OCI-LY7 (cell line): ENCODE measurements around the gene CRYGA. TPM values are rescaled to one million over a fixed set of nuclear protein-coding genes. Genes with fewer than 3 reads are reported as not detected.

Experiments
- BruUV-seq: library from RNA; stranded (reverse); fragments of 400-500 nt; replicated peaks from 2 replicates; lab custom pipeline; 2021; lab: Mats Ljungman, UMichigan
- CTCF ChIA-PET: fragments of 300-600 bp; sonication (Branson Sonifier 250); formaldehyde crosslinking; loops from one replicate; lab custom pipeline; 2022; ENCODE audit warnings: antibody characterized with exemption; ENCODE audit not compliant: unreplicated experiment; lab: Charles Lee
- POLR2A ChIA-PET: fragments of 300-600 bp; sonication (Branson Sonifier 250); formaldehyde crosslinking; loops from one replicate; lab custom pipeline; 2022; ENCODE audit warnings: antibody characterized with exemption; lab: Charles Lee
- DNase-seq: peaks from one replicate; pipeline ENCODE4 v3.0.0-alpha.2; 2015; ENCODE audit warnings: low spot score
- H2AFZ ChIP-seq: fragments of 200-600 bp; sonication (generic), shearing (Covaris generic); 2 replicates; pipeline ENCODE4 v1.6.1; 2014; ENCODE audit warnings: mild to moderate bottlenecking, antibody characterized with exemption, low read length, moderate library complexity
- H3K27ac ChIP-seq: fragments of 200-600 bp; sonication (generic); 2 replicates; pipeline ENCODE4 v1.5.1; 2014; ENCODE audit warnings: mixed run types, low read depth, mild to moderate bottlenecking, moderate library complexity, low read length, inconsistent platforms; ENCODE audit not compliant: poor library complexity, severe bottlenecking
- H3K36me3 ChIP-seq: fragments of 200-600 bp; sonication (generic); 2 replicates; pipeline ENCODE4 v1.6.1; 2014; ENCODE audit warnings: mild to moderate bottlenecking, antibody characterized with exemption, low read length, moderate library complexity, mixed read lengths; ENCODE audit not compliant: insufficient read depth
- H3K4me1 ChIP-seq: fragments of 200-600 bp; sonication (generic); 2 replicates; pipeline ENCODE4 v1.5.1; 2014; ENCODE audit warnings: mild to moderate bottlenecking, low read length; ENCODE audit not compliant: insufficient read depth, poor library complexity, severe bottlenecking
- H3K4me2 ChIP-seq: fragments of 200-600 bp; sonication (generic); 2 replicates; pipeline ENCODE4 v1.6.1; 2014; ENCODE audit warnings: mild to moderate bottlenecking, low read length
- H3K4me3 ChIP-seq: fragments of 200-600 bp; sonication (generic); 2 replicates; pipeline ENCODE4 v1.5.1; 2014; ENCODE audit warnings: mild to moderate bottlenecking, low read depth, low read length; ENCODE audit not compliant: poor library complexity, severe bottlenecking
- H3K79me2 ChIP-seq: fragments of 200-600 bp; sonication (generic); 2 replicates; pipeline ENCODE4 v1.6.1; 2016; ENCODE audit warnings: low read depth, mild to moderate bottlenecking, low read length, moderate library complexity, mixed read lengths; ENCODE audit not compliant: insufficient read depth
- H3K9me2 ChIP-seq: fragments of 200-600 bp; sonication (generic); 2 replicates; pipeline ENCODE4 v1.6.1; 2016; ENCODE audit warnings: mild to moderate bottlenecking, low read length, mixed read lengths; ENCODE audit not compliant: insufficient read depth
- H3K9me3 ChIP-seq: fragments of 200-600 bp; sonication (generic); 2 replicates; pipeline ENCODE4 v1.6.1; 2014; ENCODE audit warnings: mild to moderate bottlenecking, mixed run types, low read length, mixed read lengths
- H4K20me1 ChIP-seq: fragments of 200-600 bp; sonication (generic); 2 replicates; pipeline ENCODE4 v1.6.1; 2014; ENCODE audit warnings: mild to moderate bottlenecking, antibody characterized with exemption, low read length, moderate library complexity, mixed read lengths; ENCODE audit not compliant: insufficient read depth
- EZH2phosphoT487 ChIP-seq: fragments of 200-600 bp; sonication (generic); IDR thresholded peaks from 2 replicates; pipeline ENCODE4 v1.6.1; 2018; ENCODE audit warnings: low read depth, borderline replicate concordance, mild to moderate bottlenecking, mixed run types, antibody characterized with exemption, low read length, moderate library complexity, mixed read lengths
- intact Hi-C: fragments of 100-400 bp; cut with micrococcal nuclease; formaldehyde crosslinking; loops from one replicate; pipeline ENCODE4 v1.10.0; 2022; ENCODE audit not compliant: unreplicated experiment
- total RNA-seq, 2 experiments: library from RNA; depleted of rRNA in 1 of 2; stranded (reverse); fragments of >200 nt in 1 of 2; shearing (Covaris generic) in 1 of 2; gene quantifications; 2 replicates each; pipeline ENCODE4 v1.2.3, GENCODE V29; 2014 to 2022
- TF ChIP-seq, protein P1 (sequence below): fragments of 200-600 bp; sonication (generic); conservative IDR thresholded peaks from 2 replicates; pipeline ENCODE4 v1.5.1; 2014; ENCODE audit warnings: mild to moderate bottlenecking, antibody characterized with exemption, low read length, moderate library complexity, mixed read lengths

Gene CRYGA
- total RNA-seq, 2 experiments from 2014 or later = not detected

DNA sequence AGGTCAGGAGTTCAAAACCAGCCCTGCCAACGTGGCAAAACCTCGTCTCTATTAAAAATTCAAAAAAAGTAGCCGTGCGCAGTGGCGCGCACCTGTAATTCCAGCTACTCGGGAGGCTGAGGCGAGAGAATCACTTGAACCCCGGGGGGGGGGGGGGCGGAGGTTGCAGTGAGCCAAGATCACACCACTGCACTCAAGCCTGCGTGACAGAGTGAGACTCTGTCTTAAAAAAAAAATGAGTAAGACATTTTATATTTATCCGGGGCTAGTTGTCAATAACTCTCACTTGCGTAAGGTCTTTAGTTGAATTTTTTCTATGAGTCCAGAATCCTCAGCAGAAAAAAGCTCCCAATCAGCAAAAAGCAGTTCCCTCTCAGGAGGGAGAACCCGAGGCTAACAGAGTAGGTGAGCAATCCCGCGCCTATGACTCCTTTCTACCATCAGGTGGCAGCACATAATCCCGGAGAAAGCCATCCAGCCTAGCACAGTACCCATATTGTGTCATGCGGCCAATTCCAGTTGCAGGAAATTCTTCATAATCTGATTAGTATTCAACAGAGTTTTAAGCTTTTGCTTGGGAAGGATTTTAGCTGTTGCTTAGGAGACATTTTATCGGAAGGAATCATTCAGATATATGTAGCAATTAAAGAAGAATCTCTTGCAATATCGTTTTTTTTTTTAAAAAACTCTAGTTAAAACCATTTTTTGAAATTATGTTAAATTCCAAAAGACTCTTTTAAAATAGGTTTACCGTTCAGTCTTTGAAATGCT is 11.9 kb upstream of the CRYGA start:
- peak overlapping the region; percentile 63; the same call in 1 of the 2 replicates for H2AFZ ChIP-seq
- CTCF ChIA-PET = interaction anchor here (1.3 kb wide), 1 partner anchor 10 kb away, joined by 5 read pairs; no protein-coding TSS in a partner anchor
- POLR2A ChIA-PET = interaction anchor here (0.6 to 1.7 kb wide), 4 partner anchors 9 to 79 kb away, joined by 3 to 5 read pairs (median 4); partner anchors contain the start of gene IDH1
- H3K9me2 ChIP-seq = no peaks in the 10 kb centered on the region
- no peak overlapping the region for H3K27ac ChIP-seq
- H3K79me2 ChIP-seq = no peaks in the 10 kb centered on the region
- H4K20me1 ChIP-seq = no peaks in the 10 kb centered on the region
- DNase-seq = peak; percentile 66
- H3K4me2 ChIP-seq = no peak overlapping the region
- intact Hi-C loops = loop anchor here (1.0 to 10.0 kb wide), 2 partner anchors 79 to 180 kb away; no protein-coding TSS in a partner anchor
- no peaks in the 10 kb centered on the region for H3K36me3 ChIP-seq
- no peak overlapping the region for H3K4me3 ChIP-seq
- no TSS peak for BruUV-seq
- no peaks in the 10 kb centered on the region for H3K4me1 ChIP-seq
- no peak for TF ChIP-seq EZH2phosphoT487
- TF ChIP-seq, protein P1, sequence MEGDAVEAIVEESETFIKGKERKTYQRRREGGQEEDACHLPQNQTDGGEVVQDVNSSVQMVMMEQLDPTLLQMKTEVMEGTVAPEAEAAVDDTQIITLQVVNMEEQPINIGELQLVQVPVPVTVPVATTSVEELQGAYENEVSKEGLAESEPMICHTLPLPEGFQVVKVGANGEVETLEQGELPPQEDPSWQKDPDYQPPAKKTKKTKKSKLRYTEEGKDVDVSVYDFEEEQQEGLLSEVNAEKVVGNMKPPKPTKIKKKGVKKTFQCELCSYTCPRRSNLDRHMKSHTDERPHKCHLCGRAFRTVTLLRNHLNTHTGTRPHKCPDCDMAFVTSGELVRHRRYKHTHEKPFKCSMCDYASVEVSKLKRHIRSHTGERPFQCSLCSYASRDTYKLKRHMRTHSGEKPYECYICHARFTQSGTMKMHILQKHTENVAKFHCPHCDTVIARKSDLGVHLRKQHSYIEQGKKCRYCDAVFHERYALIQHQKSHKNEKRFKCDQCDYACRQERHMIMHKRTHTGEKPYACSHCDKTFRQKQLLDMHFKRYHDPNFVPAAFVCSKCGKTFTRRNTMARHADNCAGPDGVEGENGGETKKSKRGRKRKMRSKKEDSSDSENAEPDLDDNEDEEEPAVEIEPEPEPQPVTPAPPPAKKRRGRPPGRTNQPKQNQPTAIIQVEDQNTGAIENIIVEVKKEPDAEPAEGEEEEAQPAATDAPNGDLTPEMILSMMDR = peak; percentile 91
- no peaks in the 10 kb centered on the region for H3K9me3 ChIP-seq

GRCh38 chr2:208174144-208174543 is 10.8 kb upstream of the CRYGA start:
- no TSS peak for BruUV-seq
- Histone ChIP-seq H3K79me2 (no peaks in the 10 kb centered on the region), H3K4me1 (no peaks in the 10 kb centered on the region), H3K4me2 (no peak overlapping the region), H3K36me3 (no peaks in the 10 kb centered on the region), H2AFZ (no peak overlapping the region), H3K4me3 (no peak overlapping the region), H3K9me2 (no peaks in the 10 kb centered on the region), H3K9me3 (no peaks in the 10 kb centered on the region), H4K20me1 (no peaks in the 10 kb centered on the region), H3K27ac (no peak overlapping the region)
- ChIA-PET POLR2A (no interaction called here), CTCF (no interaction called here)
- DNase-seq = no peak
- TF ChIP-seq, protein P1 = no peak
- no peak for TF ChIP-seq EZH2phosphoT487
- intact Hi-C loops = loop anchor here (10.0 kb wide), 1 partner anchor 181 kb away; no protein-coding TSS in a partner anchor

GRCh38 chr2:208172125-208172524 is 8.7 kb upstream of the CRYGA start:
- H3K4me1 ChIP-seq = no peaks in the 10 kb centered on the region
- H4K20me1 ChIP-seq = no peaks in the 10 kb centered on the region
- H3K9me3 ChIP-seq = no peaks in the 10 kb centered on the region
- no peaks in the 10 kb centered on the region for H3K36me3 ChIP-seq
- H3K4me3 ChIP-seq = no peak overlapping the region
- H3K9me2 ChIP-seq = no peaks in the 10 kb centered on the region
- no peak overlapping the region for H3K27ac ChIP-seq
- ChIA-PET CTCF (no interaction called here), POLR2A (no interaction called here)
- H2AFZ ChIP-seq = no peak overlapping the region
- TF ChIP-seq, protein P1 = no peak
- no peak for TF ChIP-seq EZH2phosphoT487
- H3K4me2 ChIP-seq = no peak overlapping the region
- no peak for DNase-seq
- no TSS peak for BruUV-seq
- H3K79me2 ChIP-seq = no peaks in the 10 kb centered on the region
- intact Hi-C loops = loop anchor here (10.0 kb wide), 1 partner anchor 183 kb away; no protein-coding TSS in a partner anchor
